ENCODE results near the gene FRMD3. TPM values are rescaled to one million over a fixed set of nuclear protein-coding genes. Genes with fewer than 3 reads are reported as not detected.

FRMD3 gene
- total RNA-seq, 4 donors from 2014 or later, result 2.2 to 5.8 (median 4.4) TPM

GRCh38 chr9:83448626-83449025 is 89.6 kb downstream of the FRMD3 start:
- intact Hi-C loops (cut with DNase I; ENCODE audit: low total_unique reads), result no loop called here

GRCh38 chr9:83447351-83447750 is 90.8 kb downstream of the FRMD3 start:
- TF ChIP-seq POLR2A (IDR thresholded peaks at IDR 0.05), result no peak
- intact Hi-C loops (cut with DNase I; ENCODE audit: low total_unique reads), result no loop called here
- H3K4me3 ChIP-seq (ENCODE audit: low read depth, poor library complexity, severe bottlenecking), result no peak overlapping the region
- no peak for DNase-seq (ENCODE audit: low spot score in 2 of 2)
- WGBS, 2 donors, result 86 to 87% methylated on average over 8 of the region's 8 CpGs

More at GRCh38 chr9:83448626-83449025, 89.6 kb downstream of the FRMD3 start:
- TF ChIP-seq CTCF (IDR thresholded peaks at IDR 0.05) (no peak), POLR2A (IDR thresholded peaks at IDR 0.05) (no peak)
- H3K4me3 ChIP-seq (ENCODE audit: low read depth, poor library complexity, severe bottlenecking), result no peak overlapping the region
- 98% methylated on average over 5 of the region's 5 CpGs for WGBS, 2 donors
- DNase-seq (ENCODE audit: low spot score in 2 of 2), result no peak

DNA sequence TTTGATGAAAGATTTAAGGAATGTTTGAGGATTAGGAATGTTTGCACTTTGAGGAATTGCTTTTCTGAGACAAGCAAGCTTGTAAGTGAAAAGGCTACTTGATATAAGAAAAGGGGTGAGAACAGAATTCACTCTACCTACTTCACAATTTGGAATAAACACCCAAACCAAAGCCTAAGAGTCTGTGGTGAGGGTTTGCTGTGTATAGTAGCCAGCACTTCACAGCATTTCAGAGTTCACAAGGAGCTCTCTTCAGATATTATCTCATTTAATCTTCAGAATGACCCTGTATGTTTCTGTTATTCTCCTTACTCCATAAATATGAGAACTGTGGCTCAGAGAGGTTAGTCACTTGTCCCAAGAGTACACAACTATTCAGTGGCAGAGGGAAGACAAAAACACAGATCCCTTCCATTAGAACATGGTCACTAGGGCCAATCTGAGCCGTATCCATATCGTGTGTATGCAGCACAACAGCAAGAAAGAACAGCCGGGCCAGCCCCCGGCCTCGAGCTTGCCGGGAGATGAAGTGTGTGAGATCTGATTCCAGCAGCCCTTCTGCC is 92.4 kb downstream of the FRMD3 start:
- DNase-seq (ENCODE audit: low spot score in 2 of 2), result no peak
- intact Hi-C loops (cut with DNase I; ENCODE audit: low total_unique reads), result no loop called here
- 89% methylated on average over 6 of the region's 6 CpGs for WGBS, 2 donors
- TF ChIP-seq POLR2A (IDR thresholded peaks at IDR 0.05) (no peak), CTCF (IDR thresholded peaks at IDR 0.05) (no peak)
- H3K4me3 ChIP-seq (ENCODE audit: low read depth, poor library complexity, severe bottlenecking), result no peak overlapping the region

DNA sequence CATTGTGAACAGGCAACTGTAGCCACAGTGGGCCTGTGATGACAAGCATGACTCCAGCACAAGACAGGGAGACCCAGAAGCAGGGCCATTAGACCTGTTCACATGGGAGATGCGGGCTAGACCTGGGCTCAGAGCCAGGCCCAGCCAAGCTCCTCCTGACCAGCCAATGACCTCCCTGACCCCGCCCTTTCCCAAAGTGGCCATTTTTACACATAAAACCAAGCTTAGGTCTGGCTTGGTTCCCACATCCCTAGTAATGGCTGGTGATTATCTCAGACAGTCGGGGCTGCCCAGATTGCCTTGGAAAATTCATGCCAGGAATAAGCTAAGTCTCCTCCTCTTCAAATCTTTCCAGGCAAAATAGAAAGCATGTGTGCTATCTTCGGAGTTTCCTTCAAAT is 94.1 kb downstream of the FRMD3 start:
- TF ChIP-seq CTCF (IDR thresholded peaks at IDR 0.05) (no peak), POLR2A (IDR thresholded peaks at IDR 0.05) (no peak)
- no peak for DNase-seq (ENCODE audit: low spot score in 2 of 2)
- H3K4me3 ChIP-seq (ENCODE audit: low read depth, poor library complexity, severe bottlenecking), result no peak overlapping the region
- intact Hi-C loops (cut with DNase I; ENCODE audit: low total_unique reads), result no loop called here
- 39 to 48% methylated on average over 4 of the region's 4 CpGs for whole genome bisulfite sequencing, 2 donors

- 52 to 64% methylated on average over 3 of the region's 3 CpGs for WGBS, 2 donors
- no peak for TF ChIP-seq POLR2A (IDR thresholded peaks at IDR 0.05)
- TF ChIP-seq CTCF (IDR thresholded peaks at IDR 0.05), result no peak
These were observed 96.8 kb downstream of the FRMD3 start for GRCh38 chr9:83441390-83441789.

GRCh38 chr9:83440641-83441040 is 97.6 kb downstream of the FRMD3 start:
- 89% methylated on average over 5 of the region's 5 CpGs for WGBS, 2 donors
- H3K4me3 ChIP-seq (ENCODE audit: low read depth, poor library complexity, severe bottlenecking), result no peak overlapping the region
- intact Hi-C loops (cut with DNase I; ENCODE audit: low total_unique reads), result no loop called here
- TF ChIP-seq CTCF (IDR thresholded peaks at IDR 0.05) (no peak), POLR2A (IDR thresholded peaks at IDR 0.05) (no peak)
- DNase-seq (ENCODE audit: low spot score in 2 of 2), result no peak

More at GRCh38 chr9:83441390-83441789, 96.8 kb downstream of the FRMD3 start:
- no peak overlapping the region for H3K4me3 ChIP-seq (ENCODE audit: low read depth, poor library complexity, severe bottlenecking)
- intact Hi-C loops (cut with DNase I; ENCODE audit: low total_unique reads), result no loop called here
- DNase-seq (ENCODE audit: low spot score in 2 of 2), result no peak

All from lower leg skin (tissue), 4 donors.